ENCODE data around the gene C1orf35.
"Not testable (repeated sequence)": the region's sequence is repeated elsewhere in the genome, so short reads cannot be mapped to it uniquely, and the experiment has no call there.

C1orf35 gene

DNA sequence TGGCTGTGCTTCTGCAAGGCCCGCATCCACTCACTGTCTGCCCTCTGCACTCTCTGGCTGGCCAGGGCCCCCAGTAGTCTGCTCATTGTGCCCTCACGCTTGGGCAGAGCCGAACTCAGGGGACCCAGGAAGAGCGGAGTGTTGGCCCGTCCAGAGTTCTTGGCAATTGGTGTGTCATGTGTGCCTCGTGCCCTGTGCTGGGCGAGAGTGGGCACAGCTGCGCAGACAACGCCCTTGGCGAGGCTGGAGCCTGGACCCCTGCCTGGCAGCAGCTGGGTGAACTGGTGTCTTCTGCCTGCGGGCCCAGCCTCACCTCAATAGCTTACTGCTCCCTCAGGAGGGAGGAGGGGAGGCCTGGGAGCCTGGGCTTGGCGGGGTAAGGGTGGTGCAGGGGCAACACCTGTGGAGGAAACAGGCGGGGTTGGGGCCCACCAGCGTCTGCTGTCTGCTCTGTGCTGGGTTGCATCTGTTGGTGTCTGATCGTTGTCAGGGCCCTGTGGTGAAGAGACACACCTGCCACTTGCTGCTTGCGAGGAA lies 39.1 kb upstream of the C1orf35 start:
- DNase-seq, result no peak

GRCh38 chr1:228141226-228142044 lies 38.3 kb upstream of the C1orf35 start:
- peak; percentile 7 for DNase-seq

GRCh38 chr1:228140724-228141225 lies 37.6 kb upstream of the C1orf35 start:
- DNase-seq, result no peak

DNA sequence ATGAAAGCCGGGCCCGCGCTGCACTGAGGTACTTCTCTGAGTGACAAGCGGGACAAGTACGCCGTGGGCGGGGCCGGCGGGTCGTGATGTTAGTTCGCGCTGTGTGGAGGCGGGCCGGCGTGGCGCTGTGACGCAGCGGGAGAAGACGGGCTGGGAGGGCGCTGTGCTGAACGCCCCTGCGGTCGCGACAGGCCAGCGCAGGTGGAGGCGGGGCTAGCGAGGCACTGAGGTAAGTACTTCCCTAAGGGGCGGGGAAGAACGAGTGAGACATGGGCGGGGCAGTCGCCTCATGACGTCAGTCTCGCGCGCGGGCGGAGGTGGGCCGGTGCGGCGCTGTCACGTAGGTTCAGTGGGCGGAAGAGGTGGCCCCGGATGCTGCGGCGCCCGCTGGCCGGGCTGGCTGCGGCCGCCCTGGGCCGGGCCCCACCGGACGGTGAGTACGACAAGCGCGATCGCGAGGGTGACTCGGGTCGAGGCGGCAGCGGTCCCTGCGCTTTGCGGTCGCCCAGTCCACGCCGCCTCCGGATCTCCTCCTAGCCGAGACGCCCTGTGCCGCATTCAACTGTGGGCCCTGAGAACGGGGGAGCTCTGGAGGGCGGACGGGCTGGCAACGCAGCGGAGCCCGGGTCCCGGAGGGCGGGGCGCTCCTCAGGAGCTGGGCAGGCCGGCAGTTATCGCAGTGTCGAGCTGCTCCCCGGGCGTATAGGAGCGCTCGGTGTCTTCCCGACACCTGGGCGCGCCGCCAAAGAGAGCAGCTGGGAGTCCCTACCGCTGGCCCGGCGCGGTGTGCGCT lies 37.0 kb upstream of the C1orf35 start, which contains the start of gene GUK1:
TSS of gene GUK1 (plus strand) at position 349 of the 793 bp plus-strand sequence. CDS start at position 373, 24 bp downstream.
- DNase-seq, result peak; percentile 99

GRCh38 chr1:228139406-228139930 lies 36.3 kb upstream of the C1orf35 start:
- no peak for DNase-seq

- no peak for DNase-seq
Measured at GRCh38 chr1:228136901-228137300, 33.8 kb upstream of the C1orf35 start.

DNA sequence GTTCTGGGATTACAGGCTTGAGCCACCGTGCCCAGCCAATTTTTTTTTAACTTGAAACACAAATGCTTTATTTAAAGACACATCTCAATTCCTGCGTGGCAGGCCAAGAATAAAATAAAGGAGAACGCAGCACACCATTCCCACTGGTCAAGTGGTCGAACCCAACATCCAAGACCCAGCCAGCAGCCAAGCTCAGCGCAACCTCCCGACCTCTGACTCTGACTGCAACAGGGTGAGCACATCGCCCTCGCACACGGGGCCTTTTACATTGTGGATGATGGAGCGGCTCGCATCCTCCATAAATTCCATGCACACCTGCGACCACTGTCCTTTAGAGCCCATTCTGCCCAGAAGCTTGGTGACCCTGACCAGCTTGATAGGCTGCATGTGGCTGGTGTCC lies 31.5 kb upstream of the C1orf35 start:
- no peak for DNase-seq

GRCh38 chr1:228131766-228132165 lies 28.6 kb upstream of the C1orf35 start:
- no peak for DNase-seq

- DNase-seq, result no peak
Measured at GRCh38 chr1:228125185-228125584, 22.1 kb upstream of the C1orf35 start.

- DNase-seq, result no peak
Measured at GRCh38 chr1:228123505-228123904, 20.4 kb upstream of the C1orf35 start.

DNA sequence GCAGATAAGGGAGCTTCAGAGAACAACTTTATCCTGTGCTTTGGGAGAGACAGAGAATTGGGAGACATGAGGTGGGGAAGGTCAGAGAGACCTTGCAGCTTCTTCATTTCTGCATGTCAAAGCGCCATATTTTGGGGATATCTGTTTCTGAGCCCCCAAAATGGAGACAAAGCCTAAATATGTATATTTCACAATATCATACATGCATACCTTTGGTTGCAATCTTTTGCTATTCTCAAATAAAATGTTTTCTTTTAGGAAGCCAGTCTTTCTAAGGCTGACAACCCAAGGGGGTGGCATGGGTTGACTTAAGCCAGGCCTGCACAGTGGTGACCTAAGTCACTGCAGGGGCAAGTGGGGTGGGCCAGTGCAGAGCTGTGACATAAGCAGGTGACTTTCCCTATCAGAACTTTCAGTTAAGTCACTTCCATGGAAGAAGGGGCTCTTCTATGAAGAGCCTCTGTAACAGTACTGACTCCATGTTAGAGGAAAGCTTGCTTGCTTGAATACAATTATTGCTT lies 19.9 kb upstream of the C1orf35 start:
- DNase-seq, result no peak

DNA sequence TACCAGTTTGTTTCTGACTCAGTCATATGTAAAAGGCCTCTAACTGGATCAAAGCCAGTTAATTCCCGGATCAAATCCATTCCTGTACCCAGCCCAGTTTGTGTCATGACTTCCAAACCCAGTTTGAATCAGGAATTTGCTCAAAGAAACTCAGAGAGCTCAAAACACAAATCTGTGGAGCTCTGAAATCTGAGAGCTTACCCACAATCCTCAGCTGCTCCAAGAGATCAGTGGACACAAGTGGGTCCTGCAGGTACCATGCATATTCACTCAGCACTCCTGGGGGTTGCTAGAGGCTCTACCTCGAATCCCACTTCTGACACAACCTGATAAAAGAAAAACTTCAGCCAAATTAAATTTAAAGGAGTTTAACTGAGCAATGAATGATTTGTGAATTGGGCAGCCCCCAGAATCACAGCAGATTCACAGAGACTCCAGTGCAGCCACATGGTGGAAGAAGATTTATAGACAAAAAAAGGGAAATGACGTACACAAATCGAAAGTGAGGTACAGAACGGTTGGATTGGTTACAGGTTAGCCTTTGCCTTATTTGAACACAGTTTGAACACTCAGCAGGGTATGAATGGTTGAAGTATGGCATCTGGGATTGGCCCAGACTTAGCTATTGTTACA lies 17.8 kb upstream of the C1orf35 start:
- no peak for DNase-seq

- no peak for DNase-seq
Measured at GRCh38 chr1:228120351-228120750, 17.2 kb upstream of the C1orf35 start.

- no peak for DNase-seq
Measured at GRCh38 chr1:228118040-228118439, 14.9 kb upstream of the C1orf35 start.

DNA sequence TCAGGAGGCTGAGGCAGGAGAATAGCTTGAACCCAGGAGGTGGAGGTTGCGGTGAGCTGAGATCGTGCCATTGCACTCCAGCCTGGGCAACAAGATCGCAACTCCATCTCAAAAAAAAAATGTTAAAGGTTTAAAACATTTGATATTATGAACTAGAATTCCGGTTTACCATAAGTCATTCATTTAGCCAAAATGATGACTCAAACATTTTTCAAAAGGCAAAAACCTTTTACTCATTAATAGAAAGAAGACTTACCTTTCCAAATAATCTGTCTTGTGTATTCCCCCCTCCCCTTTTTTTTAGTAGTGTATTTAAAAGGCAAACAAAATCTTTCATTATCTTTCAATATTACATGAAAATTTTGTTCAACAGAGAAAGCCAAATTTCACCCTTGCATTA lies 14.2 kb upstream of the C1orf35 start:
- DNase-seq, result no peak

DNA sequence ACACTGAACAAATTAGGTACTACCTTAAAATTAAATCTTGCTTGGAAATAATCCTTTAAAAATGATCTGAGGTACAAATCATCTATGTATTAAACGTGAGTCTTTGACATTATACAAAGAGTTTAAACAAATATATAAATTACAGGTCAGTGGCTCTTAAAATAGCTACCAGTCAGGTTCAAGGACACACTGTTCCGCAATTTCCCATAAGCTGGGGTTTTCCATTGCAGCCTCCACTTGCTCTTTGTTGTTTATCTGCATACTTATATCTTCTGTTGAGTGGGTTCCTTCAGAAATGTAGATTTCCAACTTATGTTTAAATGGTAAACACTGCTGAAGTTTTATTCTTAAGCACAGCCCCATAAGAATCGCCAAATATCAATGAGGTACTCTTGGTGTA lies 11.7 kb upstream of the C1orf35 start:
- DNase-seq, result no peak

DNA sequence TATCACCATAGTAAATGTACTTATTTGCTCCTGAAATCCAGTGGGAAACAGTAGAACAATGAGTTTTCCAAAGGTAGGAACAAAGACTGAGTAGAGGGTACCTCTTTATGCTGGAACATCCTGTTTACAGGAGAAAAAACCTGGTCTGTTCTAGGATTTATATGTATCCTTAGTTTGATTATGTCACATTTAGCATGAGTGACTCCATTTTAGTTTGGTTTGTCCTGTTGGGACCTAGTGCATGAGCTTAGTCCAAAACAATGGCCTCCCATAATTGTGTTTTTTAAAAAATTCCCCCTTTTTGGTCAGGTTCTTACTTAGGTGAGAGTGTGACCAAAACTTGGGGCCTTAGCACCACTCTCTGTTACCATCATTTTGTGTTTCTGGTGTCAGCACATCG lies 9.5 kb upstream of the C1orf35 start:
- no peak for DNase-seq

- no peak for DNase-seq
Measured at GRCh38 chr1:228112167-228112566, 9.0 kb upstream of the C1orf35 start.

DNA sequence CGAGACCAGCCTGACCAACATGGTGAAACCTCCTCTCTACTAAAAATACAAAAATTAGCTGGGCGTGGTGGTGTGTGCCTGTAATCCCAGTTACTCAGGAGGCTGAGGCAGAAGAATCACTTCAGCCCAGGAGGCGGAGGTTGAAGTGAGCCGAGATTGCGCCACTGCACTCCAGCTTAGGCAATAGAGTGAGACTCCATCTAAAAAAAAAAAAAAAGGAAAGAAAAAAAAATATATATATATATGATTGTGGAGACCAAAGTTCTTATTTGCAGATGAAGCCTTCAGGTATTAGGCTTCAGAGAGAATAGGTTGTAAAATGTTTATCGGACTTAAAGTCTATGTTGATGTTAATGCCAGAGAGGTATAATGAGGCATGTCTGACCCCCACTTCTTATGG lies 8.2 kb upstream of the C1orf35 start:
- DNase-seq, result not testable (repeated sequence)

GRCh38 chr1:228110556-228110955 lies 7.4 kb upstream of the C1orf35 start:
- no peak for DNase-seq

GRCh38 chr1:228109962-228110488 lies 6.9 kb upstream of the C1orf35 start:
- DNase-seq, result peak; percentile 37
